ENCODE data around the gene COL11A2. TPM values are rescaled to one million over a fixed set of nuclear protein-coding genes. Genes with fewer than 3 reads are reported as not detected.
A peak's percentile ranks its signal among the peaks of the same experiment; 100 is the strongest.
"Not testable (repeated sequence)": the region's sequence is repeated elsewhere in the genome, so short reads cannot be mapped to it uniquely, and the experiment has no call there.

Gene COL11A2
- total RNA-seq, 1 donor from 2014 or later: 0.47 TPM

DNA sequence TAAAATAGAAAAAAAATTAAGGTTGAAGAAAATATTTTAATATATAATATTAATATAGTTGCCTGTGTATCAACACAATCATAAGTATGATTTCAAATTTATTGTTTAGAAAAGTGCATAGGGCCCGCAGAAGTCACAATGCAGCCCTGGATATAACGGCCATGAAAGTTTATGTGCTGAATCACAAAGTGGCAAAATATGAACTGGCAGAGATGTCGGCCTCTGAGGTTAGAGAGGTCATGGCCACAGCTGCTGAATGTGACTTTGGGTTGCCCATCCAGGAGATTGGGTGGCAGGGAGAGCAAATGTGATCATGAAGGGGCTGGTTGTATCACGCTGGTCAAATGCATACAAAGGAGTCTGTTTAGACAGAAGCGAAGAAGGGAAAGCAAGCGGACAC, 35.7 kb downstream of the COL11A2 start:
- no peak for ATAC-seq (ENCODE audit: low read depth)
- ChIA-PET POLR2A (no interaction called here), CTCF (interaction anchor here (0.9 to 1.4 kb wide), 3 partner anchors 19 to 143 kb away, joined by 3 to 9 read pairs (median 3); no protein-coding TSS in a partner anchor)
- intact Hi-C loops (cut with micrococcal nuclease): no loop called here
- H3K27me3 Mint-ChIP-seq: peaks cover 6% of the 10 kb centered on the region
- H3K27ac Mint-ChIP-seq: no peak overlapping the region
- no peak overlapping the region for H3K4me3 Mint-ChIP-seq
- H3K9me3 Mint-ChIP-seq: peaks cover 2% of the 10 kb centered on the region
- peaks cover 7% of the 10 kb centered on the region for H3K4me1 Mint-ChIP-seq
- TF ChIP-seq, protein P1, sequence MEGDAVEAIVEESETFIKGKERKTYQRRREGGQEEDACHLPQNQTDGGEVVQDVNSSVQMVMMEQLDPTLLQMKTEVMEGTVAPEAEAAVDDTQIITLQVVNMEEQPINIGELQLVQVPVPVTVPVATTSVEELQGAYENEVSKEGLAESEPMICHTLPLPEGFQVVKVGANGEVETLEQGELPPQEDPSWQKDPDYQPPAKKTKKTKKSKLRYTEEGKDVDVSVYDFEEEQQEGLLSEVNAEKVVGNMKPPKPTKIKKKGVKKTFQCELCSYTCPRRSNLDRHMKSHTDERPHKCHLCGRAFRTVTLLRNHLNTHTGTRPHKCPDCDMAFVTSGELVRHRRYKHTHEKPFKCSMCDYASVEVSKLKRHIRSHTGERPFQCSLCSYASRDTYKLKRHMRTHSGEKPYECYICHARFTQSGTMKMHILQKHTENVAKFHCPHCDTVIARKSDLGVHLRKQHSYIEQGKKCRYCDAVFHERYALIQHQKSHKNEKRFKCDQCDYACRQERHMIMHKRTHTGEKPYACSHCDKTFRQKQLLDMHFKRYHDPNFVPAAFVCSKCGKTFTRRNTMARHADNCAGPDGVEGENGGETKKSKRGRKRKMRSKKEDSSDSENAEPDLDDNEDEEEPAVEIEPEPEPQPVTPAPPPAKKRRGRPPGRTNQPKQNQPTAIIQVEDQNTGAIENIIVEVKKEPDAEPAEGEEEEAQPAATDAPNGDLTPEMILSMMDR (IDR thresholded peaks at IDR 0.05): no peak
- H3K36me3 Mint-ChIP-seq (ENCODE audit: low read depth): no peaks in the 10 kb centered on the region
- DNase-seq: no peak

DNA sequence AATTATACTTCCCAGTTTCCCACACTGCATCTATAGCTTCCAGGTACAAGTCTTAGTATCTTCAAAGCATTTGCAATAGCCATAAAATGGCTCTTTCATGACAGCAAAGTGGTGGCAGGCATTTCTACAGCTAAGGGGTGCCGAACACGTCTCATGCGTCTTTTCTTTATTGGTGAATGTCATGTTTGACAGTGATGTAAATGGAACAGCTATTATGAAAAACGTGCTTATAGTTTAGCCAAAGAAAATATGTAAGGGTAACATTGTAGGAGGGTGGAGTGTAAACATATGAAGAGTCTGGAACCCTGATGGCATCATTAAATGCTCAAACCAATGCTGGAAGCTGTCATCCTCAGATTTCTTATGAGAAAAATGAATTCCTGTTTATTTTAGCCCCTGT, 37.9 kb downstream of the COL11A2 start:
- TF ChIP-seq, protein P1 (IDR thresholded peaks at IDR 0.05): no peak
- Mint-ChIP-seq H3K27ac (no peak overlapping the region), H3K4me3 (no peak overlapping the region), H3K27me3 (peaks cover 10% of the 10 kb centered on the region), H3K4me1 (peaks cover 2% of the 10 kb centered on the region), H3K36me3 (ENCODE audit: low read depth) (no peaks in the 10 kb centered on the region), H3K9me3 (peaks cover 2% of the 10 kb centered on the region)
- ATAC-seq (ENCODE audit: low read depth): no peak
- intact Hi-C loops (cut with micrococcal nuclease): no loop called here
- ChIA-PET CTCF (interaction anchor here (1.4 kb wide), 1 partner anchor 9 kb away, joined by 4 read pairs; no protein-coding TSS in a partner anchor), POLR2A (no interaction called here)
- DNase-seq: no peak

DNA sequence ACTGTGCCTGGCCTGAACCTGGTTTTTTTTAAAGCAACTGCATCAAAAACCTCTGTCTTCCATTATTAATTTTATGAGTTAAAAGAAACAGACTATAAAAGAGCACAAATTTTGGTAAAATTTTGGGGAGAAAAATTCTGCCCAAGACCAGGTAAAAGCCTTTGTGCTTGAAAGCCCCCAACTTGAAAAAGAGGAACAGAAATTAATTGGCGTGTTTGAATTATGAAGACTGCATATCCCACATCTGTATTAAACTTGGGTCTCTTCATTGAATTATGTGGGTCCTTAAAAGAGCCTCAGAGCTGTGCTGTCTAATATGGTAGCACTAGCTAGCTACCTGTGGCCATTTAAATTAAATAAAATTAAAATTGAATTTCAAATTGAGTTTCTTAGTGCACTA, 41.2 kb downstream of the COL11A2 start:
- Mint-ChIP-seq H3K36me3 (ENCODE audit: low read depth) (no peaks in the 10 kb centered on the region), H3K27me3 (peaks cover 9% of the 10 kb centered on the region), H3K27ac (no peak overlapping the region), H3K9me3 (peaks cover 2% of the 10 kb centered on the region), H3K4me3 (no peak overlapping the region), H3K4me1 (peaks cover 5% of the 10 kb centered on the region)
- CTCF ChIA-PET: interaction anchor here (0.9 to 6.9 kb wide), 8 partner anchors 9 to 152 kb away, joined by 3 to 58 read pairs (median 8); no protein-coding TSS in a partner anchor
- DNase-seq: no peak
- ATAC-seq (ENCODE audit: low read depth): no peak
- TF ChIP-seq, protein P1 (IDR thresholded peaks at IDR 0.05): no peak
- intact Hi-C loops (cut with micrococcal nuclease): no loop called here
- POLR2A ChIA-PET: interaction anchor here (0.6 to 0.8 kb wide), 3 partner anchors 16 to 139 kb away, joined by 3 to 9 read pairs (median 3); no protein-coding TSS in a partner anchor

DNA sequence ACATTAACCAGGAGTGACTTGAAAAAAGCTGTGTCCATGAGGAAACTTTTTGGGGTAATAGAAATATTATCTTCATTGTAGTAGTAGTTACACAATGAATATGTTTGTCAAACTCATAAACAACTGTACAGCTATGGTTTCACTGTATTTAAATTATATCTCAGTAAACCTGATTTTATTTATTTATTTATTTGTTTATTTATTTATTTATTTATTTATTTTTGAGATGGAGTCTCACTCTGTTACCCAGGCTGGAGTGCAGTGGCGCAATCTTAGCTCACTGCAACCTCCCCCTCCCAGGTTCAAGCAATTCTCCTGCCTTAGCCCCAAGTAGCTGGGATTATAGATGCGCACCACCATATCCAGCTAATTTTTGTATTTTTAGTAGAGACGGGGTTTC, 41.7 kb downstream of the COL11A2 start:
- ATAC-seq (ENCODE audit: low read depth); DNase-seq; H3K4me1 Mint-ChIP-seq; H3K36me3 Mint-ChIP-seq (ENCODE audit: low read depth); H3K27ac Mint-ChIP-seq; intact Hi-C loops (cut with micrococcal nuclease); H3K4me3 Mint-ChIP-seq; H3K9me3 Mint-ChIP-seq; H3K27me3 Mint-ChIP-seq: not testable (repeated sequence)
- ChIA-PET CTCF (interaction anchor here (0.9 to 6.9 kb wide), 8 partner anchors 9 to 151 kb away, joined by 3 to 58 read pairs (median 8); no protein-coding TSS in a partner anchor), POLR2A (interaction anchor here (0.6 to 1.4 kb wide), 3 partner anchors 15 to 179 kb away, joined by 3 to 9 read pairs (median 4); no protein-coding TSS in a partner anchor)

DNA sequence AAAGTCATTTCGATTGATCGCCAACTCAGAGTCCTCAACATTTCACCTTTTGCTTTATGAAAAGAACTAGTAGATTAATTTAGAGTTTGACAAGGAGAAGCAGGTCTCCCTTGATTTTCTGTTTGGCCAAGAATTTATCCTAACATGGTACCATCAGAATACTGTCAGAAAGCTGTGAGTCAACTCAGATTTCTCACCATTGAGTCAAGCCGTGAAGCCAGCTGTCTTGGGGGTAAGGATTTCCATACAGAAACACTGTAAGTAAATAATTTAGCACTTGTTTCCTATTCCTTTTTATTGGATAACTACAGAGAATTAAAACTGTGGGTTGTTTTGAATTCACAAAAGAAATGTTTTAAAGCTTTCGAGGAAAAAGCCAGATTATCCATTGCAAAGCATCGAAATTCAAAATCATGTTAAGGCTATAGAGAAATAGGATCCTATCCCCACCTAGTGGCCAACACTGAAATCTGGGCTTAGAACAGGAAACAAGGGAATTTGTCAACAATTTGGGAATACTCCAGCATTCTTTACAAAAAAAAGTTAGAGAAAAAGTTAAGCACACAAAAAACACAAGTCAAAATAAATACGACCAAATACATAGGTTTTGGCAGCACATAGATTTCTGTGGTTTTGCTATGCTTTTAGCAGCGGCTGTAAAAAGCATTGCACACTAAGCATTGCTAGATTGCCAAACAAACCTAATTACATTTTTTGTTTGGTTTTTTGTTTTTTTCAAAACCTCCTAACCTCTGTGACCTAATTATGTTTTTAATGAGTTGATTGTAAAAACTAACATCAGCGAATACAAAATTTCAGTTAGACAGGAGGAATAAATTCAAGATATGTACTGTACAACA, 44.2 kb downstream of the COL11A2 start:
- intact Hi-C loops (cut with micrococcal nuclease): loop anchor here (1.0 to 10.0 kb wide), 6 partner anchors 30 to 253 kb away; no protein-coding TSS in a partner anchor
- peaks cover 2% of the 10 kb centered on the region for H3K9me3 Mint-ChIP-seq
- no peaks in the 10 kb centered on the region for H3K36me3 Mint-ChIP-seq (ENCODE audit: low read depth)
- H3K27me3 Mint-ChIP-seq: peaks cover 6% of the 10 kb centered on the region
- H3K27ac Mint-ChIP-seq: no peak overlapping the region
- TF ChIP-seq, protein P1 (IDR thresholded peaks at IDR 0.05): peak; percentile 29
- peaks cover 14% of the 10 kb centered on the region for H3K4me1 Mint-ChIP-seq
- H3K4me3 Mint-ChIP-seq: no peak overlapping the region
- DNase-seq: no peak
- ATAC-seq (ENCODE audit: low read depth): no peak
- ChIA-PET POLR2A (interaction anchor here (0.5 to 0.9 kb wide), 2 partner anchors 58 to 163 kb away, joined by 3 to 5 read pairs; no protein-coding TSS in a partner anchor), CTCF (interaction anchor here (0.7 to 6.9 kb wide), 23 partner anchors 10 to 1359 kb away, joined by 3 to 58 read pairs (median 5); partner anchors contain the start of gene HLA-DPB1)
